Midbrain (tissue), 1 donor: ENCODE measurements around the gene WFDC1.
A peak's percentile ranks its signal among the peaks of the same experiment; 100 is the strongest.

ENCODE experiments used
- DNase-seq: peaks from one replicate; lab custom pipeline; 2025; lab: John Stamatoyannopoulos, UW

Gene WFDC1

DNA sequence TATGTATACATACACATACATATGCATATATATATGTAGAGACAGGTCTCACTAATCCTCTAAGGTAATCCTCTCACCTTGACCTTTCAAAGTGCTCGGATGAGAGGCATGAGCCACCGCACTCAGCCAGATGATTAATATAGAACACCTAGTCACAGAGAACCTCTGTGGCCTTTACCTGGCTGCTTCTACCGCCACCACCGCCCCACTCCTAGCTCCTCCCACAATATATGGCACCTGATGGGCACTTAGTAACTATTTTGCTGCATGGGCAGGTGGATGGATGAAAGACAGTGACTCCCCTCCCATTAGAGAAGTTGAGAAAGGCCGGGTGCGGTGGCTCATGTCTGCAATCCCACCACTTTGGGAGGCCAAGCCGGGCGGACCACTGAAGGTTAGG lies 57.0 kb downstream of the WFDC1 start:
- no peak for DNase-seq

DNA sequence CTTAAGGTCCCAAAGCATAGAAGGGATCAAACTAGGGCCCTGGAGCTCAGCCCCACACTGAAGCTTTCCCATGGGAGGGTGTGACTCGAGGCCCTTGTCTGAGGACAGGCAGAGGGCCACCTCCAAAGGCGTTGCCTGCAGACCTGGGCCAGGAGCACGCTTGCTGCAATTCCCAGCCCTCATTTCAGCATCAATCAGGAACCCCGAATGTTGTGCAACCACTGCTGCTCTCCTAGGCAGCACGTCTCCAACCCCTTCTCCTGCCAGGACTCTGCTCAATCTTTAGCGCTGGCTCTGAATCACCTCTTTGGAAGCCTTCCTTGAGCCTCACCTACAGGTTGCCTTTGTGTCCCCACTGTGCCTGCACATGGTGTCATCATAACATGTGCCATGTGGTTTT lies 59.6 kb downstream of the WFDC1 start:
- DNase-seq = no peak

DNA sequence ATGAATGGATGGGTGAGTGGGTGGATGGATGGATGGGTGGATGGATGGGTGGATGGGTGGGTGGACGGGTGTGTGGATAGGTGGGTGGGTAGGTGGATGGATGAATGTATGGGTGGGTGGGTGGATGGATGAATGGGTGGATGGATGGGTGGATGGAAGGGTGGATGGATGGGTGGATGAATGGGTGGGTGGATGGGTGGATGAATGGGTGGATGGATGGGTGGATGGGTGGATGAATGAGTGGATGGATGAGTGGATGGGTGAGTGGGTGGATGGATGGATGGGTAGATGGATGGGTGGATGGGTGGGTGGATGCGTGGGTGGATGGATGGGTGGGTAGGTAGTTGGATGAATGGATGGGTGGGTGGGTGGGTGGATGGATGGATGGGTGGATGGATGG lies 60.5 kb downstream of the WFDC1 start:
- DNase-seq = no peak

DNA sequence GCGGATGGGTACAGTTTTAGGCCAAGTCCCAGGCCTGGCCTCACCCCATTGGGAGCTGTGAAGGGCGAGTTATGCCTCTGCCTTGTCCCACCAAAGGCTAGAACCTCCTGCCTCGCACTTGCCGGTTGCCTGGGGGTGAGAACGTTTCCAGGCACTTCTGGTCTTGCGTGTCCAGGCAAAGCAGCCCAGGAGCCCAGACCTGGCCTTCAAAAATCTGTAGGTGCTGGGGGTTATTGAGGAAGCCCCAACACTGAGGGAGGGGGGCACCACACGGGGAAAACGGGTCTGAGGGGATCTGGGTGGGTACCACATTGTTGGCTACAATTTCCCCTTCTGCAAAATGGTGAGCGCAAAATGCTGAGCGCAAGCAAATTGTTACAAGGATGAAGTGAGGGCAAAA lies 61.5 kb downstream of the WFDC1 start:
- DNase-seq = no peak

DNA sequence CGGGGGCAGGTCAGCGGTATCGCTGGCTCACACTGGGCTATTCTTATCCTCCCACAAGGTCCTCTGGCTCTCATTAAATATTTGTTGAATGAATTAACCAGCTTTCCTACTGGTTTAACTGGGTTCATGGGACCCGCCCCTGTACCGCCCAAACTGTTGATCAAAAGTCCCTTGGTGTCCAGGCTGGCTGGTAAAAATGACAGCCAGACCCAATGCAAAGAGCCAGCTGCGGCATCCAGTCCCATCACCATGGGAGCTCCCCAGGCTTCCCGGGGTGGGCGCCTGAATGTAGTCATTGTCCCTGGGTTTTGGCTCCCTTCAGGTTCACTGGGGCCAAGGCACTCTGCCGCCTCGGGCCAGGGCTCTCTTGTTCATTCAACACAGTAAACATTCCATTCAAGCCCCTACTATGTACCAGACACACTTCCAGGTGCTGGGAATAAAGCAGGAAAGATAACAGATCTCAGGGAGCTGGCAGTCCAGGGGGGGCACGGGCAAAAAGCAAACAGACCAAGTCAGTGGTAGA lies 62.0 kb downstream of the WFDC1 start:
- peak; percentile 87 for DNase-seq

DNA sequence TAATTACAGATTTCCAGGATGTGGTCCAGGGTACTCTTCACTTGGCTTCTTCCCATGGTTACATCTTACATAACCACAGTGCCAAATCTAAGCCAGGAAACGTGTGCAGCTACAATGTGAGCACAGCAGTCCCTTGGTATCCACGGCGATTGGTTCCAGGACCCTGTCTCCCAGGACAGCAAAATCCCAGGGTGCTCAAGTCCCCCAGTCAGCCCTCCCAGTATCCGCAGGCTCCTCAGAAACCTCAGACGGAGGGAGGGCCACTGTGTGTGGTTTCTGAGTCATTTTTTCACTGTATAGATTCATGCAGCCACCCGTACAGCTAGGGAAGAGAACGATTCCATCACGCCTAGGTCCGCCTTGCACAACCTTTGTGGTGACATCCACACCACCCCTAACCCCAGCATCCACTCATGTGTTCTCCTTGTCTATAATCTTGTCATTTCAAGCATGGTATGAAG lies 62.5 kb downstream of the WFDC1 start:
- DNase-seq = peak; percentile 73

DNA sequence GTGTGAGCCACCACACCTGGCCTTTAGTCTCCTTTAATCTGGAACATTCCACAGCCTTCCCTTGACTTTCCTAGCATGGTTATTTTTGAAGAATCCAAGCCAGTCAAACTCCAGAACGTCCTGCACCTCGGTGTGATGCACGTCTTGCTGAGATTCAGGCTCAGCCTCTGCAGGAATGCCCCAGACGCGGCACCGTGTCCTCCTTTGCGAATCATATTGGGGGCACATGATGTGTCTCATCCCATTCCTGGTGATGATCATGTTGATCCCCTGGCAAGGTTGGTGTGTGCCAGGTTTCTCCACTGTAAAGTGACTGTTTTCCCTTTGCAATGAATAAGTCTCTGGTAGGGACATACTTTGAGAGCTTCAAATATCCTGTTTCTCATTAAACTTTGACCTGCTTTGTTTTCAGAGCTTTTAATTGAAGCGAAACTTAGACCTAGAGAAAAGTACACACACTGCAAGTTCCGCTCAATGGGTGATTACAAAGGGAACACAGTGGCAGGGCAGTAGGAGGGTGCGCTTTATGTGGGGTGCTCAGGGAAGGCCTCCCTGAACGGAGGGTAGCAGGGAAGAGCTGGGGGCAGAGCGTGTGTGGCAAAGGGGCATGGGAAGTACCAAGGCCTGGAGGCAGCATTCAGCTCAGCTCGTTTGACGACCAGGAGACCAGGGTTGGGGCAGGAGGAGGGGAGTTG lies 64.1 kb downstream of the WFDC1 start:
- no peak for DNase-seq

DNA sequence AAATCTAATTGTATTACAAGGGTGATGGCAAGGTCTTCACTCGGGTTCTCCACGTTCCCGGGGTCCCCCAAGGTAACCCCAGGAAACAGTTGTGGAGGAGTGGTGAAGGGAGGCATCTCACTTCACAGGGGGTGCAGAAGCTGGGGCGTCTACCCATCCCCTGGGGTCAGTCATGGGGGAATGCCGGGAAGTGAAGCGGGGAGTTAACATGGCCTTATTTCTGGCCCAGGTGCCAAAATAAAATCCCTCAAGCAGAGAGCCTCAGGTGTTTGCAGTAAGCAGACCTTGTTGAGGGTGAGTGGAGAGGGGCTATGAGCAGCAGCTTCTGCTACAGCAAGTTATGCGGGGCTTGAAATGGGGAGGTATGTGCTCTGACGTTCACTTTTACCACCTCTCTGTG lies 64.6 kb downstream of the WFDC1 start:
- DNase-seq = no peak

DNA sequence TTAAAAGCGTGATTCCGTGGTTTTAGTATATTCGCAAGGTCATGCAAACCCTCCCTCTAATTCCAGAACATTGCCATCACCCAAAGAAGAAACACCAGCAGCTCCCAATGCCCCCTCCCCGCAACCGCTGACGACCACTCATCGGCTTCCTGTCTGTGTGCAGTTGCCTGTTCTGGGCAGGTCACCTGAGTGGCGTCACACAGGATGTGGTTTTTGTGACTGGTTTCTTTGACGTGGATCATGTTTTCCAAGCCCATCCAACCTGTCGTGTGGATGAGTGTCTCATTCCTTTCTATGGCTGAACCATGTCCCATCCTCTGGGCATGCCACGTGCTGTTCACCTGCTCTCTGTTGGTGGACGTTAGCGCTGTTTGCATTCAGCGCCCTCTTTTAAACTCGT lies 65.5 kb downstream of the WFDC1 start:
- DNase-seq = no peak

DNA sequence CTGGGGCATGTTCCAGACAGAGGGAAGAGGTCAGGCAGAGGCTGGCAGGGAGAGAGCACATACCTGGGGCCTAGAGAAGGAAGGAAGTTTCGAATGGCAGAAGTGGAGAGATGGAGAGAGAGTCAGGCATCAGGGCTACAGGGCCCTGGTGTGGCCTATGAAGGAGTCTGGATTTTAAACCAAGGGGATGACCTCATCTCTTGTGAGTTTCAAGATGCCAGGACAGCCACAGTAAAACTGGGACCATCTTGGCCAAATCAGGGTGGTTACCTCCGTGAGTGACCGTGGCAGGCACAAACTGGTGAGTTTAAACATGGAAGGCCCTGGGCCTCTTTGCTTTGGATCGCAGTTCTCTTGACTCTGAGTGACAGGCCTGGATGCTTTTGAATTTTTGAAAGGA lies 66.1 kb downstream of the WFDC1 start:
- no peak for DNase-seq

DNA sequence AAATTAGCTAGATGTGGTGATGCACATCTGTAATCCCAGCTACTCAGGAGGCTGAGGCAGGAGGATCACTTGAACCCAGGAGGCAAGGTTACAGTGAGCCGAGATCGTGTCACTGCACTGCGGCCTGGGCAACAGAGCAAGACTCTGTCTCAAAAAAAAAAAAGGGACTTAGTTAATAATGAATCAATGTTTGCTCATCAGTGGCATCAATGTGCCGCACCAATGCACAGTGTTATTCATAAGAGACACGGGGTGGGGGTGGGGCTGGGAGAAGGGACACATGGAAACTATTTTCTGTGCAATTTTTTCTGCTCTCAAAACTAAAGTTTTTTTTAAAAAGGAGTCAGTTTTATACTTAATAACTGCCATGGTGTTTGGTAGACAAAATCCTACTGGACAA lies 66.9 kb downstream of the WFDC1 start:
- no peak for DNase-seq

DNA sequence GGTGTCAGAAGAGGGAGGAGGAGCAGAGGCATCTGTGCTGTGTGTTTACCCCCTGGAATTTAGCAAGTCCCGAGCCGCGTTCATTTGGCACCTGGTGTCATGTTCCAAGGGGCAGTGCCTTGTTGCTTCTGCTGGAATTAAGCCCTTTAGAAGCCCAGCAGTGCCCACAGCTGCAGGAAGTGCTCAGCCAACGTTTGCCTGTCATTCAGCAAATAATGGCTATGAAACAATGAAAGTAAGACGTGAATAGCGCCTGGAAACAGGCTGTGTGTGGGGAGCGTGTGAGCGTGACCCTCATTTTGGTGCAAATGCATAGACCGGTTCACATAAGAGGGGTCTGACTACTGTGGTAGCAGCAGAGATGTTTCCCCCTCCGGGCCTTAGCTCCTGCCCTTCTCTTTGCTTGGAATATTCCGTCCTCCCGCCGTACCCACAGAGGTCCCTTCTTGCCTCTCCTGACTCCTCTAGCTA lies 67.8 kb downstream of the WFDC1 start:
- peak; percentile 50 for DNase-seq

DNA sequence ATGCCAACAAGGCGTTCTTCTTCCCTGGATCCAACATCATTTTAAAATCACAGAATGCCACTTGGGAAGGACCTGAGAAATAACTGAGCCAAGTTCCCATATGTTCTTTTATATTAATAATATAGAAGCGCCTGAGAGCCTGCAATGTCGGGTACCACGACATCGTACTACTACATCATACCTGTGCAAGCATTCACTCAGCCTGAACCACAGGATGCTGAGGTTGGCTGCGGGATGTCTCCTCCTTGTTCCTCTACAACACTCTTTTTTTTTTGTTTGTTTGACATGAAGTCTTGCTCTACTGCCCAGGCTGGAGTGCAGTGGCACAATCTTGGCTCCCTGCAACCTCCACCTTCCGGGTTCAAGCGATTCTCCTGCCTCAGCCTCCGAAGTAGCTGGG lies 71.5 kb downstream of the WFDC1 start:
- no peak for DNase-seq

DNA sequence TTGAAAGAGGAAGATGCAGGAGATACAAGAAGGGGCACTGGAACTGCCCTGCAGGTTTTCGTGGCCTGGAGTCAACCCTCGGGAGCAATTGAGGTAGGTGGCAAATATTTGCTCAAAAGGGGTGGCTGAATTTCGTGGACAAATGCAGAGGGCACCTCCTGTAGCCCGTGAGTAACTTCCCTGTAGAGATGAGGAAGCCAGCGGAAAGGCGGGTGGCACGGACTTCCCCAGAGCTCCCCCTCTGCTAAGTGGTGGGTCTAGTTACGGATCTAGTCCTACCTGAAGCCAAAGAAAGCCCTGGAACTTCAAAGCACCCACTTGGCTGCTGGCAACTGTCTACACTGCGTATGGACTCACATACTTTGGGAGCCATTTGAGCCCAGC lies 72.6 kb downstream of the WFDC1 start:
- DNase-seq = no peak

DNA sequence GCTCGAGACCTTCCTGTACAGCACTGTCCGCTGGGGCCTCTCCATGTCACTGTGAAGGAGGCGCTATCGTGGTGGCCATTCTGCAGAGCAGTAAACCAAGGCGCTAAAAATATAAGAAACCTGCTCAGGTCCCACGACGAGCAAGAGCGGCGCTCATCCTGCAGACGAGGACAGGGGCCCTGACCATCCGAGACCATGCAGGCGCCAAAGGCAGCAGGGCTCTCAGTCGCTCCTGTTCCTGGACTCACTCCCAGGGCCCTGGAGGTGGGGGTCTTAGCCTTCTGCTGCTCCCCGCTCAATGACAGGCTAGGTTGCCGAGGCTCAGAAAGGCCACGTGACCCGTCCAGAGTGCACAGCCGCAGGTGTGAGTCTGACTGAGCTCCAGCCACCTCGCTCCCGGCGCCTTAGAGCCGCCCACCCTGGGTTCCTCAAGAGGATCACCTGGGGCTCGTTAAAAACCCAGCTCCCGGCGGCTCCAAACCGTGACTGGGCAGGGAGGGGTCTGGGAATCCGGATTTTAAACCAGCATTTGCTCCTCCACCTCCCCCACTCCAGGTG lies 73.2 kb downstream of the WFDC1 start:
- no peak for DNase-seq

DNA sequence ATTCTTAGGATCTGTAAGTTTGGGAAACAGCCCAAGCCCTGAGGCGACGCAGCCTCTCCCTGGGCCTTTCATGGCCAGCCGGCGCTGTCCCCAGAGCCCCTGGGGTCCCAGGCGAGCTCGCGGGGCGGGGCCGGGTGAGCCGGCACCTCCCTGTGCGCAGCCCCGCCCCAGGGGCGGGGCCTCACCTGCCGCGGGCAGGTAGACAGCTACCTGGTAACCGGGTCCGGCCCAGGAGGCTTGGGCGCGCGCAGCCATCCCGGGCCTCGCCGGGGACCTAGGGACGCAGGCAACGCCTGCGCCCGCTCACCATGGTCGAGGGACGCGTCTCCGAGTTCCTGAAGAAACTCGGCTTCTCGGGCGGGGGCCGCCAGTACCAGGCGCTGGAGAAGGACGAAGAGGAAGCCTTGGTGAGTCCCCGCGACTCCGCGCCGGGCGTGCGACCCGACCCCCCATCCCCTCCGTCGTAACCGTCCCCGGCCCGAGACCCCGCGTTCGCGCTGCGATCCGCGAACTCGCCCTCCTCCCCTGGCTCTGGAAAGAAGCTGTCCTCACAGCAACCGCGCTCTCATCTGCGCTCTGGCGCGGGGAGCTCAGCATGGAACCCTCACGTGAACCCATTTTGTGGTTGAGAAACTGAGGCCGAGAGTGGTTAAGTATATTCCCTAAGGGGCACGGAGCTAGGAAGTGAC lies 73.8 kb downstream of the WFDC1 start, which contains the start of gene ATP2C2:
ATP2C2 (plus strand) TSS at position 231 of the 689 bp plus-strand sequence; CDS start at position 309, 78 bp downstream.
- DNase-seq = no peak

DNA sequence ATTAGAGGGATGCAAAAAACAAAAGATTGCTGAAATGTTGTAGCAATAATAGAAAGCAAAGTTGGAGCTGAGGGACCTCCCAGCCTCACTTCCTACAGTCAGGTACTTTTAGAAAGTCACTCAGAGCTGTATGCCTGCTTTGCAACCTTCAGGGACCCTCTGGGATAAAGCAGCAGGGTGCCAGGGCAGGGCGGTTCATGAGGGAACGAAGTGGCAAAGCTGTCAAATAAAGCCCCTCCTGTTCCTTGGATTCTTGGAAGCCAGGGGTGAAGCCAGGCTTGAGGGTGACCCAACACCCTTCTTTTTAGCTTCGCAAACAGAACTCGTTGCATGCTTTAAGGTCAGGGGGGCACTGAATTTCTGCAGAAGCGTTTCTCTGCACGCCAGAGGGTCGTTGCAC lies 74.4 kb downstream of the WFDC1 start:
- no peak for DNase-seq

DNA sequence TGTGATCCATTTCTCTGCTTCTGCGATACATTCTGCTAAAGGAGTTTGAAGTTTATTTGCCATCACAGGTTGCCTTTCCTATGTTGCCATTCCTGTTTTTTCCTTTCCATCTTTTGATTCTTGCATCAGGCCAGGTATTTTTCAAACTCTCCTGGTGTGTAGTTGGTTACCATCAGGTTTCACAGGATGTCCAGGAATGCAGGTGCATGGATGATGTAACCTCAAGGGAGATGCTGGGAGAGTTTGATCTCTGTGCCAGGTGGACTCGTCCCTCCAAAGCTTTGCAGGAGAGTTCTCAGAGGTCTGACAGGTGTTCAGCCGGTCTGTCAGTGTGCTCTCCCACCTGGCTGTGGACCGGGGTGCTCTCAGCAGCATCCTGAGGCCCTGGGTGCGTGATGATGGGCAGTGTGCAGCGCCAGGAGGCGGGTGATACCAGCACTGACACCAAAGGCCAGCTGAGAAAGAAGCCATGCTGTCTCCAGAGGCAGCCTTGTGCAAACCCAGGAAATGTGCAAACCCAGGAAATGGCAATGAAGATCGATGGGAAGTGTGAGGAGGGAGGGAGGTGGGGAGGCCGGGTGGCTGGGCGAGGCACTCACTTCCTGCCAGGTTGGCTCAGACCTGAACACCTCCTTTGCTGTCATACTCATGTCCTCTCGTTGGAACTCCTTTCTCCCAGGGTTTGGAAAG lies 75.4 kb downstream of the WFDC1 start:
- DNase-seq = no peak

DNA sequence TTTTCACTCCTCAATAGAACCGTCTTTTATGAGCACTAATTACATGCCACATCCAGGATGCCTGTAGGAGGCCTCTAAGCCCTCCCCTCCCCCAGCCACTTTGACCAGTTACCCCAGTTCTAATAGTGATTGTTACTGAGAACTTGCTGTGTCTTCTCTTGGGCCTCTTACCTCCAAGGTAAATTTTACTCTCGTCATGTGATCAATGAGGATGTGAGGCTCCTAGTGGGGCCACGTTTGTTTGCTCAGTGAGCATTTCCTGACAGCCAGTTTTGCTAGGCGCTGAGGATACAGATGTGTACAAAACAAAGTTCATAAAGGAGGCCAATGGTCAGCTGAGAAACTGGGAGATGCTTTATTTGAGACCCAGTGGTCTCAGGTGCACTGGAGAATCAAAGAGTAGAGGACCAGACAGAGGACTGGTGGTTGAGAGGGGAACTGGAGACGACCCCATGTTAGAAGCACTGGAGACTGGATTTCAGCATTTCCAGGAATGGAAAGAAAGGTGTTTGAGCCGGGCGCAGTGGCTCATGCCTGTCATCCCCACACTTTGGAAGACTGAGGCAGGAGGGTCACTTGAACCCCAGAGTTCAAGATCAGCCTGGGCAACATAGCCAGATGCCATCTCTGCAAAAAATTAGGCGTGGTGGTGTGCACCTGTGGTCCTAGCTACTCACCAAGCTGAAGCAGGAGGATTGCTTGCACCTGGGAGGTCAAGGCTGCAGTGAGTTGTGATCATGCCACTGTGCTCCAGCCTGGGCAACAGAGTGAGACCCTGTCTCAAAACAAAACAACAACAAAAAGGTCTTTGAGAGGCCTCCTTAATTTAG lies 76.3 kb downstream of the WFDC1 start:
- DNase-seq = no peak

DNA sequence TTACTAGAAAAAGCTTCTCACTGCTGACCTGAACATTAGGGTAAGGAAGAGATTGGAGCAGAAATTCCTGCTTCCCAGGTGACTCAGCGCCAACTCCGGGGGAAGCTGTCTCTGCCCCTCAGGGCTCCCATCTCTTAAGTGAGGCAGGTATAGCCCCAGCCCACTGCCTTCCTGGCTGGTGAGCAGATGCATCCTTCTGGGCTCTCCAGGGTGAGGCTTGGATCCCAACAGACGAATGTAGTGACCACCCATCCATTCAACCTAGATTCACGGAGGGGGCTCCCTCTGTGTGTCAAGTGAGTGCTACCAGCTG lies 76.8 kb downstream of the WFDC1 start:
- no peak for DNase-seq

DNA sequence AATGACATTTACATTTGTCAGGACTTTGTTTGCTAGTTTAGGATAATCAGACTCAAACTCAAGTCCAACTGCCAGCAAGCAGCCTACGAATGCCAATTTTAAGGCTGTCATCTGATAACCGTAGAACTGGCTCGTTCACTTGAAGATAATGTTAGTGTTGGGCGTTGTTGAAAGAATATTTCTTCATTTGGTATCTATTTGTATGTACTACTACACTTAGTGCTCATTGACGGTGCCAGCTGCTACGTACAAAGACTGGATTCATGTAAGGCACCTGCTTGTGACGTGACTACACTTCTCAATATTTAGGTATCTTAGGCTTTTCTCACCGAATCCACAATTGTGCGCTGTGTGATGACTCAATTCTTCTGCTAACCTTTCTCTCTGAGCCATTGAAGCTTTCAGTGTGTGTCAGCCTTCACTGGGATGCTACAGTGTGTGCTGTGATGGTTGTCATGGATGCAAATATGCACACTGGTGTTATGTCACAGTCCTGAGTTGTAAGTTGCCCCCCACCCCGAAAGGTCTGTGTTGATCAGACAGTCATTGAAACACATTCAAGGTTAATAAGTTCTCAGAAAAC lies 79.3 kb downstream of the WFDC1 start:
- no peak for DNase-seq
